ENCODE data around the gene KRT4.
"Not testable (repeated sequence)": the region's sequence is repeated elsewhere in the genome, so short reads cannot be mapped to it uniquely, and the experiment has no call there.

KRT4 gene

GRCh38 chr12:52813885-52814709 lies at the start of gene KRT4:
TSS of gene KRT4 (minus strand) at chr12:52814116. CDS start at chr12:52814058, 58 bp downstream.
- no peak for DNase-seq (ENCODE audit: low read depth)
- H3K4me3 ChIP-seq (replicated peaks; ENCODE audit: low read depth, low read length) = no peak within 1 kb of the TSS
- no peak for TF ChIP-seq CTCF (IDR thresholded peaks at IDR 0.05; ENCODE audit: low read length, missing control alignments)

- no peak for DNase-seq (ENCODE audit: low read depth)
- no peak overlapping the region for H3K4me3 ChIP-seq (replicated peaks; ENCODE audit: low read depth, low read length)
- no peak for TF ChIP-seq CTCF (IDR thresholded peaks at IDR 0.05; ENCODE audit: low read length, missing control alignments)
These were observed 48.1 kb upstream of the KRT4 start for GRCh38 chr12:52862023-52862422.

- no peak overlapping the region for H3K4me3 ChIP-seq (replicated peaks; ENCODE audit: low read depth, low read length)
- no peak for DNase-seq (ENCODE audit: low read depth)
- TF ChIP-seq CTCF (IDR thresholded peaks at IDR 0.05; ENCODE audit: low read length, missing control alignments) = no peak
These were observed 47.6 kb upstream of the KRT4 start for GRCh38 chr12:52861511-52861910.

GRCh38 chr12:52860102-52860823 lies 46.3 kb upstream of the KRT4 start:
- DNase-seq (ENCODE audit: low read depth) = peak; percentile 81
- TF ChIP-seq CTCF (IDR thresholded peaks at IDR 0.05; ENCODE audit: low read length, missing control alignments) = no peak
- H3K4me3 ChIP-seq (replicated peaks; ENCODE audit: low read depth, low read length) = no peak overlapping the region

GRCh38 chr12:52857500-52857899 lies 43.6 kb upstream of the KRT4 start:
- no peak for DNase-seq (ENCODE audit: low read depth)
- no peak overlapping the region for H3K4me3 ChIP-seq (replicated peaks; ENCODE audit: low read depth, low read length)
- TF ChIP-seq CTCF (IDR thresholded peaks at IDR 0.05; ENCODE audit: low read length, missing control alignments) = no peak

- no peak for DNase-seq (ENCODE audit: low read depth)
- TF ChIP-seq CTCF (IDR thresholded peaks at IDR 0.05; ENCODE audit: low read length, missing control alignments) = no peak
- H3K4me3 ChIP-seq (replicated peaks; ENCODE audit: low read depth, low read length) = no peak overlapping the region
These were observed 42.9 kb upstream of the KRT4 start for GRCh38 chr12:52856787-52857186.

GRCh38 chr12:52856077-52856476 lies 42.2 kb upstream of the KRT4 start:
- not testable (repeated sequence) for DNase-seq (ENCODE audit: low read depth)

More at GRCh38 chr12:52856077-52856476, 42.2 kb upstream of the KRT4 start:
- H3K4me3 ChIP-seq (replicated peaks; ENCODE audit: low read depth, low read length) = not testable (repeated sequence)
